Stomach (tissue), 4 donors: Measurements from ENCODE around the gene KLHDC8B.

Experiments used
- EP300 ChIP-seq: sonication (generic); formaldehyde crosslinking; IDR thresholded peaks from one replicate; pipeline ENCODE4 v1.6.1; 2017; ENCODE audit warnings: antibody characterized with exemption
- POLR2A ChIP-seq, 4 donors: fragments of 450-650 bp; IDR thresholded peaks; one replicate each; pipeline ENCODE4 v1.6.1; 2016; ENCODE audit warnings: antibody characterized with exemption in 4 of 4, control low read depth in 2 of 4, mild to moderate bottlenecking in 1 of 4, moderate library complexity in 1 of 4
- TF ChIP-seq, protein P1 (sequence below), 7 experiments: fragments of 450-650 bp in 4 of 7; fragments of 200-600 bp in 3 of 7; sonication (generic) in 3 of 7; IDR thresholded peaks; one replicate each; pipeline ENCODE4 v1.5.1; 2016 to 2019; ENCODE audit warnings: antibody characterized with exemption in 7 of 7, control low read depth in 2 of 7, mild to moderate bottlenecking in 1 of 7

DNA sequence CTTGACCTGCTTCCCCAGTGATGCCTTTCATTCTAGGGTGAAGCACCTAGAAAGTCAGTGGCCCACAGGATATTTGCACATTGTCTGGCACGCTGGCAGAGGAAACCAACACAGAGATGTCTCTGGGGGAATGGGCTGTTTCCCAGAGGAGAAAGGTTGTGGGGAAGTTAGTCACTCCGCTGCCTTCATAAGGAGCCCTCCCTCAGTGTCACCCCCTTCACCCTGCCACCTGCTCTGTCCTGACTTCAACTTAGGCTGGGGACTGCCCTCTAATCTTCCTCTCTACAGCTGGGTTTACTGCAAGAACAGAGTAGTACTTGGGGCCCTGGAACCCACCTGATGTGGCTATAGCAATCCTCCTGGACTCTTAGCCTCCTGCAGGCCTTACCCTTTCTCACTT lies 5.7 kb downstream of the KLHDC8B start:
- TF ChIP-seq POLR2A (IDR thresholded peaks at IDR 0.05) (no peak), EP300 (no peak)
- TF ChIP-seq, protein P1, sequence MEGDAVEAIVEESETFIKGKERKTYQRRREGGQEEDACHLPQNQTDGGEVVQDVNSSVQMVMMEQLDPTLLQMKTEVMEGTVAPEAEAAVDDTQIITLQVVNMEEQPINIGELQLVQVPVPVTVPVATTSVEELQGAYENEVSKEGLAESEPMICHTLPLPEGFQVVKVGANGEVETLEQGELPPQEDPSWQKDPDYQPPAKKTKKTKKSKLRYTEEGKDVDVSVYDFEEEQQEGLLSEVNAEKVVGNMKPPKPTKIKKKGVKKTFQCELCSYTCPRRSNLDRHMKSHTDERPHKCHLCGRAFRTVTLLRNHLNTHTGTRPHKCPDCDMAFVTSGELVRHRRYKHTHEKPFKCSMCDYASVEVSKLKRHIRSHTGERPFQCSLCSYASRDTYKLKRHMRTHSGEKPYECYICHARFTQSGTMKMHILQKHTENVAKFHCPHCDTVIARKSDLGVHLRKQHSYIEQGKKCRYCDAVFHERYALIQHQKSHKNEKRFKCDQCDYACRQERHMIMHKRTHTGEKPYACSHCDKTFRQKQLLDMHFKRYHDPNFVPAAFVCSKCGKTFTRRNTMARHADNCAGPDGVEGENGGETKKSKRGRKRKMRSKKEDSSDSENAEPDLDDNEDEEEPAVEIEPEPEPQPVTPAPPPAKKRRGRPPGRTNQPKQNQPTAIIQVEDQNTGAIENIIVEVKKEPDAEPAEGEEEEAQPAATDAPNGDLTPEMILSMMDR (IDR thresholded peaks at IDR 0.05): no peak
